ENCODE data around the gene KCNQ2.
"Not testable (repeated sequence)": the region's sequence is repeated elsewhere in the genome, so short reads cannot be mapped to it uniquely, and the experiment has no call there.

Gene KCNQ2

GRCh38 chr20:63394069-63394919 is 78.2 kb downstream of the KCNQ2 start:
- in situ Hi-C loops (cut with MboI; ENCODE audit: low sequenced_read_pairs), result no loop called here

DNA sequence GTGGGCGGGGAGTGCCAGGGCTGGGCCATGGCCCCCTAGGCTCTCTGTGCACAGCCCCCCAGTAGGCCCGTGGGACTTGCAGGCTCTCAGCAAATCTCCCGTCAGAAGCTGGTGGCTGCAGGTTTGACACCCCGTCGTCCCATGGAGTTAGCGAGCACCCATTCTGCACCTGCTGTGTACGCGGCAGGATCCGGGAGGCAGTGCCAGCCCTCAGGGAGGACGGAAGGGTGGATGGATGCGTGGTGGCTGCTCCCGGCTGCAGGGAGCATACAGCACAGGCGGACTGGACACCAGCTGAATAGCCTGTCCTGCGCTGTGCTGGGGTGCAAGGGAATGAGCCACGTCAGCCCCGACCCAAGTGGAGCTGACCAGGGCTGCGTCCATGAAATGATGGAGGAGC is 78.9 kb downstream of the KCNQ2 start:
- in situ Hi-C loops (cut with MboI; ENCODE audit: low sequenced_read_pairs), result no loop called here

DNA sequence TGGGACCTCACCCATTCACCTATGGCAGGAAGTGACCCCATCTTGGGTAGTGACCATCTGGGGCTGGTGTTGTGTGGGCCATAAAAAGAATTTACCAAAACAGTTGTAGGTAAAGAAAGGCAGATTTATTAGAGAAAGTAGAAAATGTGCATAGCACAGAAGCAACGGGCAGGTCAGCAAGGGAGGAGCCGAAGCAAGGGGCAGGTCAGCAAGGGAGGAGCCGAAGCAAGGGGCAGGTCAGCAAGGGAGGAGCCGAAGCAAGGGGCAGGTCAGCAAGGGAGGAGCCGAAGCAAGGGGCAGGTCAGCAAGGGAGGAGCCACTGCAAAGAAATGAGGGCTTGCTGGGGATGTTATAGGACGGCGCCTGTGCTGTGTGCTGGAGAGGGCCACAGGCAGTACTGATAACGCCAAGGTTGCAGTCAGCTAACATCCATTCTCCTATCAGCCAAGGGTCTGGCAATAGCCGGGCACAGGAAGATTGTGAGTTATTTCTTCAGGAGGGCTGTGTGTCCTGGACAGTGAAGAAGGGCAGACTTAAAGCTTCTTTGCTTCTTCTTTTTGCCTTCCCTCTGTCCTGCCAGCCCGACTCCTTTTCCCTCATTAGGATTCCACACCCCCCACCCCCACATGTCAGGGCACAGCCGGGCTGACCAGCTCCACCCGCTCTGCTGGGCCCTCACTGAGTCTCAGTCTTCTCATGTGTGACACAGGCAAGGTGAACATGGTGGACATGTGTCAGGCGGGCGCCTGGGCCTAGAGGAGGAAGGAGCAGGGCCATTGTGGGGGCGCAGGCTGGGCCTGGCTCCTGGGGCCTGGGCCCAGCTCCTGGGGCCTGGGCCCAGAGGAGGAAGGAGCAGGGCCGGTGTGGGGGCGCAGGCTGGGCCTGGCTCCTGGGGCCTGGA is 79.7 kb downstream of the KCNQ2 start:
- in situ Hi-C loops (cut with MboI; ENCODE audit: low sequenced_read_pairs), result no loop called here

- in situ Hi-C loops (cut with MboI; ENCODE audit: low sequenced_read_pairs), result no loop called here
Measured at GRCh38 chr20:63387917-63388316, 84.5 kb downstream of the KCNQ2 start.

GRCh38 chr20:63387393-63387792 is 85.1 kb downstream of the KCNQ2 start:
- in situ Hi-C loops (cut with MboI; ENCODE audit: low sequenced_read_pairs), result no loop called here

- in situ Hi-C loops (cut with MboI; ENCODE audit: low sequenced_read_pairs), result no loop called here
Measured at GRCh38 chr20:63386491-63386890, 86.0 kb downstream of the KCNQ2 start.

GRCh38 chr20:63385819-63386218 is 86.6 kb downstream of the KCNQ2 start:
- in situ Hi-C loops (cut with MboI; ENCODE audit: low sequenced_read_pairs), result no loop called here

- in situ Hi-C loops (cut with MboI; ENCODE audit: low sequenced_read_pairs), result no loop called here
Measured at GRCh38 chr20:63384336-63384735, 88.1 kb downstream of the KCNQ2 start.

DNA sequence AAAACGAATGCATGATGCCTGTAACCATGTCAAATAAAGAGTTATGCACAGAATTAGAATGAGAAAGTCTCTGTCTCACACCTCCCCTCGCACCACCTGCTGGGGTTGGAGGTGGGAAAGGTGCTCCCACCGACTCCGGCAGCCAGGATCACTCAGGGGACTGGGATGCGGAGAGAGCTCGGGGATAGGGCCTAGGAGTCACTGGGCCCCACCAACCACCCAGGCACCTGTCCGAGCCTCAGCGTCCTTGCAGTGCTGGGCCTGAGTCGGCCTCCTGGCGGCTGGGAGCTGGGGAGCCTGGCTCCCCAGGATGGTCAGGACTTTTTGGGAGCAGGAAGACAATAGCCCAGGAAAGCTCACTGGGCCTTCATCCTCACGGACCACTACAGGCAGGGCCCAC is 88.9 kb downstream of the KCNQ2 start:
- in situ Hi-C loops (cut with MboI; ENCODE audit: low sequenced_read_pairs), result no loop called here

DNA sequence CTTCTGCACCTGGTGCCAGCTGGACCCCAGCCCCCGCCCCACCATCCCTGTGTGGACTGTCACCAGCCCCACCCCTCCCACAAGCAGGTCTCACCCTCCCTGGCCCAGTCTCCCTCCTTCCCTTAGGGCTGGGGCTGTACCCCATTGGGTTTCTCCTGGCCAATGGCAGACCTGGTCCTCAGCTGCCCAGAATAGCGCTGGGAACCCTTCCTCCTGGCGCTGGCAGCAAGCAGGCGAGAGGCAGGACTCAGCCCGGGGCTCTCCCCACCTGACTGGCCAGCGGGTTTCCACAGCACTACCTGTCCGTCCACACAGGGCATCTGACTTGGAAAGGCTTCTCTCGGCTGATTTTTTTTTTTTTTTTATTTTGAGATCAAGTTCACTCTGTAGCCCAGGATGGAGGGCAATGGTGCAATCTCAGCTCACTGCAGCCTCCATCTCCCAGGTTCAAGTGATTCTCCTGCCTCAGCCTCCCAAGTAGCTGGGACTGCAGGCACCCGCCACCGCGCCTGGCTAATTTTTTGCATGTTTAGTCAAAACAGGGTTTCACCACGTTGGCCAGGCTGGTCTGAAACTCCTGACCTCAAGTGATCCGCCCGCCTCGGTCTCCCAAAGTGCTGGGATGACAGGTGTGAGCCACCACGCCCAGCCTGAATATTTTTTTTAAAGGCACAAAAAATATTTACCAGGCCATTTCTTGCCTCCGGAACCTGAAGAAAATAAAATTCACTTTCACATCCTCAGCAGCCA is 89.7 kb downstream of the KCNQ2 start:
- in situ Hi-C loops (cut with MboI; ENCODE audit: low sequenced_read_pairs), result no loop called here

DNA sequence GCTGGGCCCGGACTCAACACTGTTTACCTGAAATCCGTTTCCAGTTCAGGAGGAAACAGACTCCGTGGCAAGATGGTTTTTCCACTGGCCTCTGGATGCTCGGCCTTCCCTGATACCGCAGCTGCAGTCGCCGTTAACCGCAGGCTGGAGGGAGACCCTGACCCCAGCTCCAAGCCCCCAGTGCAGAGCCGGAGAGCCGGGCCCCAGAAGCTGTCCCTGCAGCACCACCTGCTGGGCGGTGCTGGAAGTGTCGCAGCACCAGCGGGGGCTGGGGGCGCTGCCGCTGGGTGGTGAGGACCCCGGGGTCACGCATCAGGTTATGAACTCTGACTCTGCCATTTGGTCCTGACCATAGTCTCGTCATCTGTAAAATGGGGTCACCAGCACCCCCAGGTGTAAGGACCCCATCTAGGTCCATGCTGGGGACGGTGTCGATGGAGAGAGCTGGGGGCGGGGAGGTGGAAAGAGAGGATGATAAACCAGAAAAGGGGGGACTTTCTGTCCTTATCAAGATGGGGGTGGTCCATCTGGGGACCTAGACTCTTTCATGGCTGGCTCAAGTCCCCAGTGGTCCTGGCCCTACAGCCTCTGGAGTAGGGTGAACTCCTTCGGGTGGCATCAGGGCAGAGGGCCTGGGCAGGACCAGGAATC is 90.5 kb downstream of the KCNQ2 start:
- in situ Hi-C loops (cut with MboI; ENCODE audit: low sequenced_read_pairs), result no loop called here

DNA sequence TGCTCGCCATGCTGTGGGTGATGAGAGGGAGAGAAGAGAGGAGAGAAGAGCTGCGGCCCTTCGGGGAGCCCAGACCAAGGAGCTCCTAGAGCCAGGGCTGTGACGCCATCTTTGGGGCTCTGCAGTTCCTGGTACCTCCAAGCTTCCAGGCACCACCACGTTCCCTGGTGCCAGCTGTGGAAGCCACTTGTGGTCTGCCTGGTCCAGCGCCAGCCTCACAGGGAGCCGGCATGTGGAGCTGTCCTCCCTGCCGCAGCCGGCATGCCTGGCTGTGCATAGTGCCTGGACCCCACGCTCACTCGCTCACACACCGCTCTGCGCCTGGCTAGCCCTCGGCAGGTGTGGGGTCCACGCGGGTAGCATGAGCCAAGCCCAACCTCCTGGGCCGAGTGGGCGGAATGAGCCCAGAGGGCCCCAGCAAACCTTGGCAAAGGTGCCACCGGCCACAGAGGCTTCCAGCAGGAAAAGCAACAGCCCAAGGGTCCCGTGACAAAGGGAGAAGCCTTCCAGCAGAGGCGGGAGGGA is 92.0 kb downstream of the KCNQ2 start:
- in situ Hi-C loops (cut with MboI; ENCODE audit: low sequenced_read_pairs), result no loop called here

DNA sequence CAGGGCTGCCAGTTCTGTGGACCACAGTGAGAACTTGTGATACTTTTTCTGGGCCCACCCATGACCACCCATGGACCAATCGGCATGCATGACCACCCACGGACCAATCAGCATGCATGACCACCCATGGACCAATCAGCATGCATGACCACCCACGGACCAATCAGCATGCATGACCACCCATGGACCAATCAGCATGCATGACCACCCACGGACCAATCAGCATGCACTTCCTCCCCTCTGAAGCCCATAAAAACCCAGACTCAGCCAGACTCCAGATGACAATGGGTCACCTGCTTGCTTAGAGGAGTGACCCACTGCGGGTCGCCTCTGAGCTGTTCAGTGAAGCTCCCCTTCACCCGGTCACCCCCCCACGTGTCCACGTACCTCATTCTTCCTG is 92.6 kb downstream of the KCNQ2 start:
- in situ Hi-C loops (cut with MboI; ENCODE audit: low sequenced_read_pairs), result not testable (repeated sequence)

- in situ Hi-C loops (cut with MboI; ENCODE audit: low sequenced_read_pairs), result no loop called here
Measured at GRCh38 chr20:63379296-63379695, 93.2 kb downstream of the KCNQ2 start.

DNA sequence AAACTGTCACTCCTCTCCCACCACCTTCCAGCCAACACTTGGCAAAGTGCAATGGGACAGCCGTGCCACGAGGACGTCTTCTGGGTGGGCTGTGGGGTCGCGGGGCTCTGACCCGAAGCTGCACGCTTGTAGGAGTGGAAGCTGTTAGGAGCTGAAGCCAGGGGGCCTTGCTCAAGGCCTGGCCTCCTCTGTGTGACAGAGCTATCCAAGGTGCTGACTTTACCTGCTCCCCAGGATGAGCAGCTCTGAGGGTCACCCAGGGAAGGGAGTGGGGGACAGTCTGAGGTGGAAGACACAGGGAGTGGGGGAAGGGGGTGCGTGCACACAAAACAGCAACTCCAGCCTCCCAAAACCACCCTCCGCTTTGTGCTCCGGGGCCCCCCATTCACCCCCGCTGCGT is 93.8 kb downstream of the KCNQ2 start:
- in situ Hi-C loops (cut with MboI; ENCODE audit: low sequenced_read_pairs), result no loop called here

DNA sequence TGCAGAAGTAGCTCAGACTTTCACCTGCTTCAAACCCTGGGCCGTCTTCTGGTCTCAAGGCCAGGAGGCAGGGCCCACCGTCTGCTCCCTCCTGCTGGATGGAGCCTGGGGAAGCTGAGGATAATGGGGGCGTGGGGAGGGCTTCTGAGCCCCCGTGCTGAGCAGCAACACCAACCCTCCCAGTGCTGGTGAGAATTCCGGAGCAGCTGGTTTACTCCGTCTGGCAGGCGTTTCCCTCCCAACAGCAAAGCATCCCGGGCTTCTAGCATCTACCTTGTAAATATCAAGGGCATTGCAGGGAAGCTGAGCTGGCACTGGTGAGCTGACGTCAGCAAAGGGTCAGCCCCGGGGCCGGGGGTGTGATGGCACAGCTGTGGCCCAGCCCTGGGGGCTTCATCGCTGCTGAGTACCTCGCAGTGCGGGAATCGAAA is 94.5 kb downstream of the KCNQ2 start:
- in situ Hi-C loops (cut with MboI; ENCODE audit: low sequenced_read_pairs), result no loop called here

DNA sequence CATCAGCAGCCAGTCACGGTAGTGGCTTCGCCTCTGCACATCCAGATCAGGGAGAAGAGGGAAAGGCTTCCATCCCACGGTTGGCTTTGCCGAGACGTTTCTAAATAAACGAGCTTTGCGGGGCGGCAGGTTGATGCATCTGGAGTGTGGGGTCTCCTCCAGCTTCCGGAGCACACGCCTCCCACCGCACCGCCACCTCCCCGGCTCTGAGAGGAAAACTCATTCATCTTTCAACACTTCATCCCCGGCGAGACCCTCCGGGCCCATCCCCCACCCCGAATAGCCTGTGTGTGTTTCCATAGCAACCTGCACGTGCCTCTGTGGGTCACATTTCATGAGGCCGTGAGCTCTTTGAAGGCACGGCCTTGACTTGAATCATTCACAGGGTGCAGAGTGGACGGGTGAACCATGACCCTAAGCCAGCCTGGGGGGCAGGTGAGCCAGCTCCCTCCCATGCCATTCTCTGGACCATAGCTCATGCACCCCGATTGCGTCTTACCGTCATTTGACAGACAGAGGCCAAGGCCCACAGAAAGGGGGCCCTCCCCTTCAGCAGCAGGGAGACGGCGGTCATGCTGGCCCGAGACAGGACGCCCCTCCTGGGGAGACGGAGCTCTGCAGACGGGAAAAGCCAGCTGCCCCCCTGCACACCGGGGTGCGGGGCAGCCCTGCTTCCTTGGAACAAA is 95.1 kb downstream of the KCNQ2 start:
- in situ Hi-C loops (cut with MboI; ENCODE audit: low sequenced_read_pairs), result no loop called here

DNA sequence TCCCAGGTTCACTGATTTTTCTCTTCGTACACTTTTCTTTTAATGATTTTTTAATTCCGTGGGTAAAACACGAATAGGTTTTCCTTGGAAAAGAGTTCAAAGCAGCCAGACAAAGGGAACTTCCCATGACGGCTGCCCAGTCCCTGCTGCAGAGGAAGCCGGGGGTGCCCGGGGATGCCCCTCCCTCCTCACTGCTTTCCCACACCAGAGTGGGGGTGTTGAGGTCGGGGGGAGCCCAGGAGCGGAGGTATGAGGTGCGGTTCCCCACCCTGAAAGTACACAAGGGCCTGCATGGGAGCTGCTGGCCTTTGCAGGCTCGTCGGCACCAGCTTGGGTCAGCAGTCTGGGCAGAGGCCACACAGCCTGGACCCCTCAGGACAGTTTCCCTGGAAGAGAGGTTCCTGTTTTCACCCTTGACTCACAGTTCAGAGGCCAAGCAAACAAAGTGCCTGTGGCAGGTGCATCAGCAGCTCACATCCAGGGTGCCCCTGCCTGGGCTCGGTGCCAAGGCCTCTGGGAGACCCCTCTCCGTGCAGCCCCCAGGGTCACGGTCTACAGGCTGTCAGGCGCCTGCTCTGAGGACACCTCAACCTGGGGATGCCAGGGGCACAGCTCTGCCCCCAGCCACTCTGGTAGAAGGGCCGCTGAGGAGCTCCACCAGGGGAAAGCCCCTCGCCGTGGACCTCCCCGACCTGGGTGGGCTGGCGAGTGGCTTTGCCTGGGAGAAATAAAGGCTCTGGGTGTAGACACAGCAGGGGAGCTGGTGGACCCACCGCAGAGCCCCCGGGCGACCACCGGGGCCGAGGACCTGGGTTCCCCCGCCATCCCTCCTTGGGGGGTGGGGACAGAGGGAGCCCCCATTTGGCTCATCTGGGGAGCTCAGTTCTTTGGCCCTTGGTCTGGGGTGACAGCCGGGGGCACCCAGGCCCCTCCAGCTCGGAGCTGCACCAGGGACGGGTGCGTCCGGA is 95.9 kb downstream of the KCNQ2 start:
- in situ Hi-C loops (cut with MboI; ENCODE audit: low sequenced_read_pairs), result no loop called here

- in situ Hi-C loops (cut with MboI; ENCODE audit: low sequenced_read_pairs), result no loop called here
Measured at GRCh38 chr20:63375438-63375837, 97.0 kb downstream of the KCNQ2 start.

Data from HL-60/S4 treated with phorbol 12-myristate 13-acetate at 8.2 ng/mL for 4 days and 3 days (cell line).